Smooth muscle cell (in vitro differentiated cells): Measurements from ENCODE around the gene OLFML2B. TPM values are rescaled to one million over a fixed set of nuclear protein-coding genes. Genes with fewer than 3 reads are reported as not detected.

Experiments used
- DNase-seq: peaks from one replicate; lab custom pipeline; 2025; ENCODE audit not compliant: unreplicated experiment; lab: John Stamatoyannopoulos, UW
- H2AFZ ChIP-seq: fragments of 200-600 bp; sonication (generic); 2 replicates; pipeline ENCODE4 v1.6.0; 2016; ENCODE audit warnings: antibody characterized with exemption, low read depth, mild to moderate bottlenecking
- H3F3A ChIP-seq: fragments of 200-600 bp; sonication (generic); 2 replicates; pipeline ENCODE4 v1.6.0; 2017; ENCODE audit warnings: antibody characterized with exemption, low read depth
- H3K27ac ChIP-seq: fragments of 200-600 bp; sonication (generic); 2 replicates; pipeline ENCODE4 v1.5.1; 2016; ENCODE audit warnings: low read depth, mild to moderate bottlenecking
- H3K27me3 ChIP-seq: fragments of 200-600 bp; sonication (generic); 2 replicates; pipeline ENCODE4 v1.6.1; 2016; ENCODE audit warnings: low read depth, mild to moderate bottlenecking
- H3K36me3 ChIP-seq: fragments of 200-600 bp; sonication (generic); 2 replicates; pipeline ENCODE4 v1.5.1; 2016; ENCODE audit warnings: low read depth
- H3K4me1 ChIP-seq: fragments of 200-600 bp; sonication (generic); 2 replicates; pipeline ENCODE4 v1.5.1; 2016; ENCODE audit warnings: low read depth
- H3K4me2 ChIP-seq: fragments of 200-600 bp; sonication (generic); 2 replicates; pipeline ENCODE4 v1.6.0; 2016; ENCODE audit warnings: mild to moderate bottlenecking
- H3K4me3 ChIP-seq: fragments of 200-600 bp; sonication (generic); 2 replicates; pipeline ENCODE4 v1.5.1; 2016; ENCODE audit warnings: mild to moderate bottlenecking
- H3K79me2 ChIP-seq: fragments of 200-600 bp; sonication (generic); 2 replicates; pipeline ENCODE4 v1.6.0; 2016; ENCODE audit warnings: low read depth, mild to moderate bottlenecking
- H3K9ac ChIP-seq: fragments of 200-600 bp; sonication (generic); 2 replicates; pipeline ENCODE4 v1.6.0; 2016; ENCODE audit warnings: low read depth
- H3K9me3 ChIP-seq: fragments of 200-600 bp; sonication (generic); replicated peaks from 2 replicates; pipeline ENCODE4 v1.5.1; 2016; ENCODE audit warnings: low read depth
- H4K20me1 ChIP-seq: fragments of 200-600 bp; sonication (generic); 2 replicates; pipeline ENCODE4 v1.6.0; 2016; ENCODE audit warnings: low read depth
- CTCF ChIP-seq: fragments of 200-600 bp; sonication (generic); IDR thresholded peaks from 2 replicates; pipeline ENCODE4 v1.5.1; 2017; ENCODE audit warnings: borderline replicate concordance, mild to moderate bottlenecking, antibody characterized with exemption; ENCODE audit not compliant: insufficient read depth, poor library complexity, severe bottlenecking
- WGBS: methylation state at CpG from one replicate; pipeline ENCODE4 v1.1.7; 2016; ENCODE audit warnings: low lambda C conversion rate; 5-methylcytosine and 5-hydroxymethylcytosine counted together
- polyA plus RNA-seq: library from polyadenylated mRNA; unstranded; fragments of >200 nt; fragmentation: Nextera tagmentation; extraction: Ambion mirVana; gene quantifications from 2 replicates; pipeline ENCODE4 v1.2.1, GENCODE V29; 2016
- total RNA-seq: library from RNA; depleted of rRNA; stranded (reverse); fragments of >200 nt; gene quantifications from 2 replicates; pipeline ENCODE4 v1.2.3, GENCODE V29; 2014

OLFML2B gene
- total and polyA plus RNA-seq, 2 experiments from 2014 or later = 5.9 to 9.7 TPM

GRCh38 chr1:162010175-162010506 lies 13.5 kb downstream of the OLFML2B start:
- no peak for TF ChIP-seq CTCF
- Histone ChIP-seq H3K79me2 (no peaks in the 10 kb centered on the region), H2AFZ (no peak overlapping the region), H3K9me3 (no peaks in the 10 kb centered on the region), H3F3A (no peaks in the 10 kb centered on the region), H3K36me3 (no peaks in the 10 kb centered on the region), H3K4me1 (no peaks in the 10 kb centered on the region), H3K27ac (no peak overlapping the region), H3K27me3 (no peaks in the 10 kb centered on the region), H4K20me1 (no peaks in the 10 kb centered on the region), H3K4me2 (no peak overlapping the region), H3K4me3 (no peak overlapping the region), H3K9ac (no peak overlapping the region)
- WGBS = 96% methylated on average over 3 of the region's 3 CpGs
- DNase-seq = no peak

GRCh38 chr1:162009501-162010174 lies 14.0 kb downstream of the OLFML2B start:
- H3K27ac ChIP-seq = no peak overlapping the region
- no peak overlapping the region for H3K9ac ChIP-seq
- H3K4me2 ChIP-seq = no peak overlapping the region
- no peak overlapping the region for H3K4me3 ChIP-seq
- no peak overlapping the region for H2AFZ ChIP-seq
- no peaks in the 10 kb centered on the region for H3K27me3 ChIP-seq
- no peaks in the 10 kb centered on the region for H3K9me3 ChIP-seq
- DNase-seq = no peak
- WGBS = 79% methylated on average over 9 of the region's 9 CpGs
- no peak for TF ChIP-seq CTCF
- H4K20me1 ChIP-seq = no peaks in the 10 kb centered on the region
- no peaks in the 10 kb centered on the region for H3K79me2 ChIP-seq
- no peaks in the 10 kb centered on the region for H3K36me3 ChIP-seq
- no peaks in the 10 kb centered on the region for H3F3A ChIP-seq
- H3K4me1 ChIP-seq = no peaks in the 10 kb centered on the region

- no peak overlapping the region for H2AFZ ChIP-seq
- H3K9me3 ChIP-seq = no peaks in the 10 kb centered on the region
- no peak overlapping the region for H3K4me3 ChIP-seq
- H3K36me3 ChIP-seq = no peaks in the 10 kb centered on the region
- no peaks in the 10 kb centered on the region for H3K4me1 ChIP-seq
- H3K79me2 ChIP-seq = no peaks in the 10 kb centered on the region
- no peak for DNase-seq
- H3K4me2 ChIP-seq = no peak overlapping the region
- no peak for TF ChIP-seq CTCF
- no peaks in the 10 kb centered on the region for H3F3A ChIP-seq
- H3K27ac ChIP-seq = no peak overlapping the region
- H3K9ac ChIP-seq = no peak overlapping the region
- no peaks in the 10 kb centered on the region for H3K27me3 ChIP-seq
- 84% methylated on average over 5 of the region's 5 CpGs for WGBS
- no peaks in the 10 kb centered on the region for H4K20me1 ChIP-seq
Observed at GRCh38 chr1:162008799-162009198, 14.9 kb downstream of the OLFML2B start.

GRCh38 chr1:162007466-162007865 lies 16.2 kb downstream of the OLFML2B start:
- Histone ChIP-seq H3K79me2 (no peaks in the 10 kb centered on the region), H4K20me1 (no peaks in the 10 kb centered on the region)

More at GRCh38 chr1:162007466-162007865, 16.2 kb downstream of the OLFML2B start:
- TF ChIP-seq CTCF = no peak
- Histone ChIP-seq H3K27ac (no peak overlapping the region), H3K27me3 (no peaks in the 10 kb centered on the region), H3K4me3 (no peak overlapping the region), H3K9me3 (no peaks in the 10 kb centered on the region), H2AFZ (no peak overlapping the region), H3K36me3 (no peaks in the 10 kb centered on the region), H3F3A (no peaks in the 10 kb centered on the region), H3K4me1 (peaks cover 5% of the 10 kb centered on the region), H3K4me2 (no peak overlapping the region), H3K9ac (no peak overlapping the region)
- DNase-seq = no peak
- 93% methylated on average over 3 of the region's 3 CpGs for WGBS
